ENCODE results near the gene RAB38.

GRCh38 chr11:88169471-88169870 is 5.8 kb downstream of the RAB38 start:
- TF ChIP-seq CTCF (IDR thresholded peaks at IDR 0.05; ENCODE audit: insufficient read depth, low read length) (no peak), POLR2AphosphoS5 (IDR thresholded peaks at IDR 0.05; ENCODE audit: low read depth) (no peak), REST (IDR thresholded peaks at IDR 0.05; ENCODE audit: insufficient replicate concordance, low read depth) (no peak), GABPA (IDR thresholded peaks at IDR 0.05; ENCODE audit: low read depth) (no peak)
